GM18867 (cell line): ENCODE measurements around the gene SMIM44.
"Not testable (repeated sequence)": the region's sequence is repeated elsewhere in the genome, so short reads cannot be mapped to it uniquely, and the experiment has no call there.

Experiments
- ATAC-seq: cut with Tn5 transposase; IDR thresholded peaks from one replicate; pipeline ENCODE4 v1.9.1; 2021; ENCODE audit warnings: mild to moderate bottlenecking, moderate library complexity; ENCODE audit not compliant: unreplicated experiment

The SMIM44 gene

GRCh38 chr19:3518255-3518654, 35.0 kb upstream of the SMIM44 start:
- ATAC-seq = no peak

- ATAC-seq = no peak
These were observed 34.4 kb upstream of the SMIM44 start for GRCh38 chr19:3517638-3518037.

GRCh38 chr19:3516675-3517207, 33.5 kb upstream of the SMIM44 start:
- no peak for ATAC-seq

DNA sequence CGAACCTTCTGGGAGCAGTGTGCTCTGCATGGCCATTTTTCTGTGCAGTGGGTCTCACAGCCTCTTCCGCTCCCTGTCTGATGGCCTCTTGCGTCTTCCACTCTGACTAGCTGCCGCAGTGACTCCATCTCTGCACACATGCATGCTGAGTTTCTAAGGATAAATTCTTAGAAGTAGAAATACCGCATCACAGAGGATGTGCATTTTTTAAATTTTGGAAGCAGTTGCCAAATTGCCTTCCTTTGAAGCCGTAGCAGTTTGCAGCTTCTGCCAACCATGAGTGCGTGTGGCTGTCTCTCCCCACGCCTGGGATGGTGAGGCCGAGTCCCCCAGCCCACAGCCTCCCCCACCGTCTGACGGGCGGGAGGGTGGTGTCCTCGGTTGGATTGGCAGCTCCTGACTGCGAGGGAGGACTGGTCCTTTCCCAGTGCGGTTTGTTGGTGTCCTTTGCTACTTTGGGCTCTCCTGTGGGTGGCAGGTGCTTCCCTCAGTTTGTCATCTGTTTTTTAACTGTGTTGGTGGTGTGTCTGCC, 32.7 kb upstream of the SMIM44 start:
- no peak for ATAC-seq

DNA sequence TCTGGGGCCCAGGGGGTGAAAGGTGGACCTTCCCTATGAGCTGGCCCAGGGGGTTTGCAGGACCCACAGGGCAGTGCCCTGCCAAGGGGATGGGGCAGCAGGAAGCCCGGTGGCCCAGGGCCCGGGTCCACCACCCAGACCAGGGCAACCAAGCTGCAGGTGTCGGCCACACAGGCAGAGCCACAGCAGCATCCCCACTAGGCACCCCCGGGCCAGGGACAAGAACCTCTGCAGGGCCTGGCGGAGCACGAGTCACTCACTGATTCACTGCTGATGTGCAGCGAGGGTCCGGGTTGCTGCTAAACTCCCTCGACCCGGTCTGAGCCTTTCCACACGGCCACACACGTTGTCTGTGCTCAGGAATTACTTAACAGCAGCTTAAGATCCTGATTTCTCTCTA, 31.7 kb upstream of the SMIM44 start:
- ATAC-seq = no peak

GRCh38 chr19:3513229-3514140, 30.2 kb upstream of the SMIM44 start:
- no peak for ATAC-seq

DNA sequence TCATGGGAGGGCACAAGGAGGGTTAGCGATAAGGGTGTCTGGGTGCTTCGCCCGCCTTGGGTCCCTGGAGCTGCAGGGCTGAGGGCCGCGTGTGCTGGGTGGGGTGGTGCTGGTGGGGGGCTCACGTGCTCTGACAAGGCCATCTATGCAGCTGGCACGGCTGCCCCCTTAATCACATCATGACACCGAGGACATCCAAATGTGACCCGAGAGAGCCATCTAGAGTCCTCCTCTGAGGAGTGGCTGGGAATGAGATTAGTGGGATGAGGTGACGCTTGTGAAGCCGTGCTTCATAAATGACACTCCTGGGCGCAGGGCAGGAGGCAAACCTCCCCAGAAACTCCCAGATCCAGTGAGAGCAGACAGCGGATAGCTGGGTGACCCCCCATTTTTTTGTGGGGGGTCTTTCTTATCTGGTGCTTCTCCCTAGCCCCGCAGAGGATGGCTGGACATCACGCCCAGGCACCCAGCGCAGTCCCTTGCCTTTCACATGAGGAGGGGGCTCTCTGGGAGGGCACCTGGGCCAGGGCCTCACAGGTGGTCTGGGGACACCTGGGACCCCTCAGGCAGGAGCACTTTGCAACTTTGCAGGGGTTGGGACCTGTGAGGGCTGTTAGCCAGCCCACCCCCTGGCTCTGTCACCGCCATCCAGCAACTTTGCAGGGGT, 29.5 kb upstream of the SMIM44 start:
- no peak for ATAC-seq

DNA sequence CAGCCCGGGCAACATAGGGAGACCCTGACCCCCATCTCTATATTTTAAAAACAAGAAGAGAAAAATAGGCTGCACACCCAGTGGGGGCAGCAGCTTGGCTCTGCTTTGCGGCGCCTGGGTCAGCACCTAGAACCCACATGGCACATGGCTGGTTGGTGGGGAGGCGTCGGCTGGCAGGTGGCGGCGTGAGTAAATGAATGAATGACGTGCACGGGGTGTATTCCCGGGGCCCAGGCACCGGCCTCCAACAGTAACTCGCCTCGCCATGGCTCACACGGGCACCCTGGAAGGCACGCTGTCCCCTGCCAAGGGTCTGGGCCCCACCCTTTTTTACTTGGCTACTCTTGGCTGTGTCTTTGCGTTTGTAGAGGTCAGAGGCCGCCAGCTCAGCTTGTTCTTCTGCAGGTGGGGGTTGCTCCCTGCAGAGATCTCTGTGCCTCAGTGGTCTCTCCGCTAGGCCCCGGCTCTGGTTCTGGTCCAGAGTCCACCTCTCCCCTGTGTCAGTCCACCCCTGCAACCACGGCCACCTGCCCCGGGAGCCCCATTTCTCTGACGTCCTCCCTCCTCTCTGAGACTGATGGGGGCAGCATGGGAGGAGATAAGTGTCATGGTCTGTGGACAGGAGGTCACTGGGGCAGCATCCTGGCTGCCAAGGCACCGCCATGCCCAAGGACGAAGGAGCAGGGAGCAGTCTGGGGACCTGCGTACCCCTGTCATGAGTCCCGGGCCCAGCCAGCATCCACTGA, 28.4 kb upstream of the SMIM44 start:
- ATAC-seq = no peak

- ATAC-seq = no peak
These were observed 27.5 kb upstream of the SMIM44 start for GRCh38 chr19:3510727-3511126.

DNA sequence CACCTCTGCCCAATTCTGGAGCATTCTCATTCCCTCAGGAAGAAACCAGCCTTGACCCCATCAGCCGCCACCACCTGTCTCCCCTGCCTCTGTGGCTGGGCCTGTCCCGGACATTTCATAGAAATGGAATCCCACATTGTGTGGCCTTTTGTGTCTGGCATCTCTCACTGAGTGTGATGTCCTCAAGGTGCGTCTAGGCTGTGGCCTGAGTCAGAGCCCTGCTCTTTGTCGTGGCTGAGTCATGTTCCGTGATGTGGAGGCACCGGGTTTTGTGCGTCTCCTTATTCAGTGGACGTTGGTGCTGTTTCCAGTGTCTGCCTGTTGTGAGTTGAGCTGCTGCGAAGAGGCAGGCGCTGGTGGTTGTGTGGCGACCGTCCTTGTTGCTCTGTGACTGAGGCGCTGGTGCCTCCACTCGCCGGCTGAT, 26.3 kb upstream of the SMIM44 start:
- no peak for ATAC-seq

DNA sequence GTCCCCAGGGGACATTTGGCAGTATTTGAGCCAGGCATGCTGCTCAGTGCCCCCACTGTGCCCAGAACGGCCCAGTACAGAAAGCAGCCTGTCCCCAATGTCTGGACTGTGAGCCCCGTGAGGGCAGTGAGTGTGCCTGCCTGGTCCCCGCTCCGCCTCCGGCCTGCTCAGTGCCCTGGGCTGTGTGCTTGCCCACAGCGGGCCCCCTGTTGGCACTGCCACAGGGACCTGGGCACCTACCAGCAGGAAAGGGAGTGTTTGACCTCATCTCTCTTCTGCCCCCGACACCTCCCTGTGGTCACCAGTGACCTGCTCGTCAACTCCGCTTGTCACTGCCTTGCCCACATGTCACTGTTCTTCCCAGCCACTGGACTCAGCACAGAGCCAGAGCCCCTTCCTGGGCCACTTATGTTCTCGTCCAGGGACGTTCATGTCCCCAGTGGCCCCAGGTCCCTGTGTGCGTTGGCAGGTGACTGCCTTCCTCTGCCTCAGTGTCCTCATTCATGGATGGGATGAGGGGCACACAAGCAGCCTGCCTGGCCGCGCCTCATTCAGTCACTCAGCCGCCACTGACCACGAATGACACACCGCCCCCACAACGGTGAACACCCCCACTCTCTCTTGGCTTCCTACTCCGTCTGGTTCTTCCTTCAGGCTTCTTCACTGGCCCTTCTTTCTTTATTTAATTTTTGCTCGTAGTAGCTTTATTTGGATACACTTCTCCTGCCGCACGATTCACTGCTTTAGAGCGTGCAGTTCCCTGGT, 25.7 kb upstream of the SMIM44 start:
- ATAC-seq = no peak

GRCh38 chr19:3508121-3508661, 24.9 kb upstream of the SMIM44 start:
- not testable (repeated sequence) for ATAC-seq

DNA sequence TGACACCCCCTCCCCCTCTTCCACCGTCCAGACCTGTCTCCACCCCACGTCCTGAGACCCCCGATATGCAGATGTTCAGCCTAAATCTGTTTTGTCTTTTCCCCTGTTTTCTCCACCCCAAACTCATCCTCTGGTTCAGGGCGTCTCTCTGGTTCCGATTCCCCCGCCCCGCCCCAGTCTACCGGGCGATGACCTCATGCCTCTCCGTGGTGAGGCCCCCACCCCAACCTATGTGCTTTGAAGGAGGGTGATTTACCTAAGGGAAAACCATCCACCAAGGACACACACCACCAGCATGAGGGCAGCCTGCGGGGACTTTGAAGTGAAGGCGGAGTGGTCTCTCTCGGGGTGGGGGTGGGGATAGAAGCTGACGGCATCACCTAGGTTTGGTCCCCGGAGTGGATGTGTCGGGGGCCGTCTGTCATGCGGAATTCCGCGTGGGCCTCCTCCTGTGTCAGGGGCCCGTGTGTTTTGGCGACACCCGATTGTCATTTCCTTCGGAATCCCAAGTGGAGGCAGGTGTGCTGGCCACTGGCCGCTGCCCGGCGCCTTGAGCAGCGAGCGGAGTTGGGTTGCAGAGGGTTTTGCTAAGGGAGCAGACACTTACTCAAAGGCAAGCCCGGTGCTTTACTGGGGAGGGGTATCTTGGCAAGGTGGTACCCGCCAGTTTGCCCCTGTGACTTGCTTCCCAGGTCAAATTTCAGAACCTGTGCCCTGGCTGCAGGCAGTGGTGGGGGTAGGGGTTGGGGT, 24.3 kb upstream of the SMIM44 start:
- ATAC-seq = no peak

DNA sequence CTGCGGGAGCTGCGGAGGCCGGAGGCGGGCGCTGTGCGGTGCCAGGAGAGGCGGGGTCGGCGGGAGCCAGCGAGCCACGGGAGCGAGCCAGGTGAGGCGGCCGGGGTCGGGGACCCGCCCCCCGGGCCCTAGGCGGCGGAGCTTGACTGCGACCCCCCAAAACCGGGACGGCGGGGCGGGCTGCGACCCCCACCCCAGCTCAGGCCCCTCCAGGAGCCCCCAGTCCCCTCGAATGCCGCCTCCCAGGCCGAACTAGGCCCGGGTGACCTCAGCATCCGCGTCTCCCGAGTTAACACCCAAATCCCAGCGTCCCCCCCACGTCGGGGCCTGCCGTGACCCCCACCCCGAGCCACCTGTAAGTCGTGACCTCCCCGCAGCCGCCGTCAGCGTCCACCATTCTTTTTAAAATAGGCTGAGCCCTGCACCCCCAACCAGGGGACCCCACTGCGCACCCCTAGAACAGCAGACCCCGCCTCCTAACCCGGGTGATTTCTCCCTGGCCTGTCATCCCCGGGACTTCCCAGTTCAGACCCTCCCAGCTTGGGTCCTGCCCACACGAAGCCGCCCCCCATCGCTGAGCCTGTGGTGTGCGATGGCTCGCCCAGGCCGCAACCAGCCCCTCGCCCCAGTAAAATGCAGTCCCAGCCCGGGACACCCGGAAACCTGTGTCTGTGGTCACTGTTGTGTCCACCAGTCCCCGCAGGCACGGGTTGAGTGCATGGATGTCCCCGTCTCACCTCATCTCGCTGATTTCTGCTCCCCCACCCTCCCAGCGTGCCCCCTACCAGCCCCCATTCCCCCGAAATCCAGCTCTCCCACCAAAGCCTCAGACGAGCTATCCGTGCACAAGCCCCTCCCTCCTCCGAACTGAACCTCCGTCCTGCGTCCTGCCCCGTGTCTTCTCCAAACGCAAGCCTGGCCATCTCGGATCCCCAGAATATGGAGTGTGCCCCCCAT, 23.4 kb upstream of the SMIM44 start:
- peak; percentile 14 for ATAC-seq

GRCh38 chr19:3505598-3506383, 22.6 kb upstream of the SMIM44 start, which contains the start of gene FZR1:
TSS of gene FZR1 (plus strand) at chr19:3506311. CDS start at chr19:3522990, 16,679 bp downstream.
- ATAC-seq = peak; percentile 85

GRCh38 chr19:3504735-3505134, 21.5 kb upstream of the SMIM44 start:
- no peak for ATAC-seq

DNA sequence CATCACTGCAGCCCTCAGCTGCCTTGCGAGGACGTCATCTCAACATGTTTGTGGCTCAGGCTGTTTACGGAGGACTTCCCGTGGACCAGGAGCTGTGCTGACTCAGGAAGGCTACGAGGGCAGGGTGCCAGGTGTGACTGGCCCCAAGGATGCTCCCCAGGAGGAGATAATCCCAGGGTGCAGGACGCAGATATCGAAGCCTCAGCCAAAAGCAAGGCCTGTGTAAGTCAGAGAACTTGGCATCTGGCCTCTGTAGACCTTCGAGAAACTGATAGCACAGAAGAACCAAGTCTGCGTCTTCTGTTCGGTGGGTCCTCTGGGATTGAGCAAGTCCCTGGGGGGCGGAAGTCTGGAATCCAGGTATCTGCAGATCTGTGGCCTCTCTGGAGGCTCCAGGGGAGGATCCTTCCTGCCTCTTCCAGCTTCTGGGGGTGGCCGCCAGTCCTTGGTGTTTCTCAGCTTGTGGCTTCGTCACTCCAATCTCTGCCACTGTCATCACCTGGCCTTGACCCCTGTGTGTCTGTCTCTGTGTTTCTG, 19.9 kb upstream of the SMIM44 start:
- ATAC-seq = no peak
